ENCODE measurements around the gene UNC93B1. TPM values are rescaled to one million over a fixed set of nuclear protein-coding genes. Genes with fewer than 3 reads are reported as not detected.
A peak's percentile ranks its signal among the peaks of the same experiment; 100 is the strongest.
"Not testable (repeated sequence)": the region's sequence is repeated elsewhere in the genome, so short reads cannot be mapped to it uniquely, and the experiment has no call there.

Gene UNC93B1
- total and polyA plus RNA-seq, 11 donors, result 5.0 to 34.2 (median 6.9) TPM

GRCh38 chr11:67974746-67975145 is 29.2 kb downstream of the UNC93B1 start:
- DNase-seq; H3K4me3 ChIP-seq; intact Hi-C loops (cut with DNase I); H3K4me1 ChIP-seq; H3K27me3 ChIP-seq; ATAC-seq; H3K9me3 ChIP-seq; H3K36me3 ChIP-seq; H3K27ac ChIP-seq: not testable (repeated sequence)
- 83 to 88% (median 85%) methylated on average over 12 of the region's 12 CpGs for WGBS, 4 donors

GRCh38 chr11:67965830-67966348 is 38.0 kb downstream of the UNC93B1 start:
- WGBS, 4 donors, result 89 to 94% (median 93%) methylated on average over 19 of the region's 19 CpGs
- H3K36me3 ChIP-seq; DNase-seq; H3K27ac ChIP-seq; H3K9me3 ChIP-seq; ATAC-seq; H3K4me3 ChIP-seq; H3K4me1 ChIP-seq; intact Hi-C loops (cut with DNase I); H3K27me3 ChIP-seq: not testable (repeated sequence)

- intact Hi-C loops (cut with DNase I), result not testable (repeated sequence)
Measured at GRCh38 chr11:67964746-67965145, 39.2 kb downstream of the UNC93B1 start.

DNA sequence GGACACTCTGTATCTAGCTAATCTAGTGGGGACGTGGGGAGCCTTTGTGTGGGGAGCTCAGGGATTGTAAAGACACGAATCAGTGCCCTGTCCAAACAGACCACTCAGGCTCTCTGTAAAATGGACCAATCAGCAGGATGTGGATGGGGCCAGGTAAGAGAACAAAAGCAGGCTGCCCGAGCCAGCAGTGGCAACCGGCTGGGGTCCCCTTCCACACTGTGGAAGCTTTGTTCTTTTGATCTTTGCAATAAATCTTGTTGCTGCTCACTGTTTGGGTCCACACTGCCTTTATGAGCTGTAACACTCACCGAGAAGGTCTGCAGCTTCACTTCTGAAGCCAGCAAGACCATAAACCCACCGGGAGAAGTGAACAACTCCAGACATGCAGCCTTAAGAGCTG is 40.0 kb downstream of the UNC93B1 start:
- DNase-seq; H3K4me3 ChIP-seq; H3K4me1 ChIP-seq; H3K36me3 ChIP-seq; H3K27ac ChIP-seq; ATAC-seq; intact Hi-C loops (cut with DNase I); H3K9me3 ChIP-seq; H3K27me3 ChIP-seq: not testable (repeated sequence)
- 60 to 76% (median 71%) methylated on average over 6 of the region's 6 CpGs for WGBS, 4 donors

More at GRCh38 chr11:67964746-67965145, 39.2 kb downstream of the UNC93B1 start:
- H3K36me3 ChIP-seq, DNase-seq, H3K27me3 ChIP-seq, H3K9me3 ChIP-seq, H3K4me1 ChIP-seq, H3K4me3 ChIP-seq, H3K27ac ChIP-seq, ATAC-seq: not testable (repeated sequence)

DNA sequence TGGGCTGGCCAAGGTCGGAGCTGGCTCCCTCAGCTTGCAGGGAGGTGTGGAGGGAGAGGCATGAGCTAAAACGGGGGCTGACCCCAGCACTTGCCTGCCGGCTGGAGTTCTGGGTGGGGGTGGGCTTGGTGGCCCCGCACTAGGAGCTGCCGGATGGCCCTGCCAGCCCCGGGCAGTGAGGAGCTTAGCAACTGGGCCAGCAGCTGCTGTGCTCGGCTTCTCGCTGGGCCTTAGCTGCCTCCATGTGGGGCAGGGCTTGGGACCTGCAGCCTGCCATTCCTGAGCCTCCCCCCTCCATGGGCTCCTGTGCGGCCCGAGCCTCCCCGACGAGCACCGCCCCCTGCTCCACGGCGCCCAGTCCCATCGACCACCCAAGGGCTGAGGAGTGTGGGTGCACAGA is 40.7 kb downstream of the UNC93B1 start:
- H3K27me3 ChIP-seq; H3K9me3 ChIP-seq; H3K4me1 ChIP-seq; DNase-seq; H3K27ac ChIP-seq; ATAC-seq; H3K4me3 ChIP-seq; H3K36me3 ChIP-seq; intact Hi-C loops (cut with DNase I): not testable (repeated sequence)
- WGBS, 4 donors, result 85 to 94% (median 92%) methylated on average over 7 to 16 of the region's 16 CpGs

DNA sequence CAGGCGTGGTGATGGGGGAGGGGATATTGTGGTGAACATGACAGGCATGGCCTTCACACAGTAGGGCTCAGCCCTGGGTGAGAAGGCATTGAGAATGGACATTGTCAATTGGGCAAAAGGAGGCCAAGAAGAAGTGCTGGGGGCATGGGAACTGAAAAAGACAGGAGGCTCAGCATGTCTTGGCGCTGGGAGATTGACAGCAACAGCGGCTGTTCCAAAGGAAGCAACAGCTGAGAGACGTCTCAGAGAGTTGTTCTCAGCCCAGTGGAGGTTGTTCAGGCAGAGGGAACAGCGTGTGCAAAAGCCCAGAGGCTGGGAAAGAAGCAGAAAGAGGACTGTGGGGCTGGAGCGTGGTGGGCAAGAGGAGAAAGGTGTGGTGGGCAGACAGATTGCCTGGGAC is 47.7 kb downstream of the UNC93B1 start:
- H3K9me3 ChIP-seq; intact Hi-C loops (cut with DNase I); ATAC-seq; H3K27ac ChIP-seq; H3K36me3 ChIP-seq; H3K4me1 ChIP-seq; DNase-seq; H3K4me3 ChIP-seq: not testable (repeated sequence)
- 75 to 80% (median 78%) methylated on average over 6 of the region's 6 CpGs for WGBS, 4 donors
- H3K27me3 ChIP-seq, result peaks cover 0 to 19% (median 0%) of the 10 kb centered on the region in 9 donors

DNA sequence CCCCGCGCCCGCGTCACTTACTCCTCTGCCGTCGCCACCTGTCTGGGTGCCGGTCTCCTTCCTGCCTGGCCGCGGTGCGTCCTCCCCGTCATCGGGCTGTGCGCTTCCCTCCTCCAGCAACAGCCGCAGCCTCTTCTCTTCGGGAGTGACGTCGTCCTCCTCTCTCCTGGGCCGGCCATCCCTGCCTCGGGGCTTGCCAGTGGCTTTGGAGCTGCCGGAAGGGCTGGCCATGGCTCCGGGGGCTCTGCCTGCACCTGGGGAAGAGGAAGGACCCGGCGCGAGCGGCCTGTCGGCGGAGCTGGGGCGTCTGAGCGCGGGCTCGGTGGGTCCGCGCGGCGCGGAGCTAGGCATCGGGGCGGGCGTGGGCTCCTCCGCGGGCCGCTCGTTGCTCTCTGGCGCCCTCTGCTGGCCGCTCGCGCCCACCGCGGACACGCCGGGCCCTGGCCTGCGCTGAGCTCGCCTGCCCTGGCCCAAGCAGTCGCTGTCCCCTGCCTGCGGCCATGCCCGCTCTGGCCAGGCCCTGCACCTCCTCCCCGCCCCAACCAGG is 48.4 kb downstream of the UNC93B1 start:
- peak; percentile 61 to 90 (median 73) for DNase-seq
- intact Hi-C loops (cut with DNase I); H3K27ac ChIP-seq; H3K4me1 ChIP-seq; H3K36me3 ChIP-seq; H3K9me3 ChIP-seq: not testable (repeated sequence)
- peak in 3 of 4 donors; percentile 72 to 81 (median 81) for ATAC-seq
- Histone ChIP-seq H3K27me3 (peaks cover 0 to 19% (median 0%) of the 10 kb centered on the region in 9 donors), H3K4me3 (peak overlapping the region in 11 of 12 donors; percentile 33 to 65 (median 57))
- 0 to 1% (median 0%) methylated on average over 1 to 57 of the region's 57 CpGs for WGBS, 4 donors
- TF ChIP-seq, protein P1, sequence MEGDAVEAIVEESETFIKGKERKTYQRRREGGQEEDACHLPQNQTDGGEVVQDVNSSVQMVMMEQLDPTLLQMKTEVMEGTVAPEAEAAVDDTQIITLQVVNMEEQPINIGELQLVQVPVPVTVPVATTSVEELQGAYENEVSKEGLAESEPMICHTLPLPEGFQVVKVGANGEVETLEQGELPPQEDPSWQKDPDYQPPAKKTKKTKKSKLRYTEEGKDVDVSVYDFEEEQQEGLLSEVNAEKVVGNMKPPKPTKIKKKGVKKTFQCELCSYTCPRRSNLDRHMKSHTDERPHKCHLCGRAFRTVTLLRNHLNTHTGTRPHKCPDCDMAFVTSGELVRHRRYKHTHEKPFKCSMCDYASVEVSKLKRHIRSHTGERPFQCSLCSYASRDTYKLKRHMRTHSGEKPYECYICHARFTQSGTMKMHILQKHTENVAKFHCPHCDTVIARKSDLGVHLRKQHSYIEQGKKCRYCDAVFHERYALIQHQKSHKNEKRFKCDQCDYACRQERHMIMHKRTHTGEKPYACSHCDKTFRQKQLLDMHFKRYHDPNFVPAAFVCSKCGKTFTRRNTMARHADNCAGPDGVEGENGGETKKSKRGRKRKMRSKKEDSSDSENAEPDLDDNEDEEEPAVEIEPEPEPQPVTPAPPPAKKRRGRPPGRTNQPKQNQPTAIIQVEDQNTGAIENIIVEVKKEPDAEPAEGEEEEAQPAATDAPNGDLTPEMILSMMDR (IDR thresholded peaks at IDR 0.05), result peak; percentile 48 to 93 (median 76)

DNA sequence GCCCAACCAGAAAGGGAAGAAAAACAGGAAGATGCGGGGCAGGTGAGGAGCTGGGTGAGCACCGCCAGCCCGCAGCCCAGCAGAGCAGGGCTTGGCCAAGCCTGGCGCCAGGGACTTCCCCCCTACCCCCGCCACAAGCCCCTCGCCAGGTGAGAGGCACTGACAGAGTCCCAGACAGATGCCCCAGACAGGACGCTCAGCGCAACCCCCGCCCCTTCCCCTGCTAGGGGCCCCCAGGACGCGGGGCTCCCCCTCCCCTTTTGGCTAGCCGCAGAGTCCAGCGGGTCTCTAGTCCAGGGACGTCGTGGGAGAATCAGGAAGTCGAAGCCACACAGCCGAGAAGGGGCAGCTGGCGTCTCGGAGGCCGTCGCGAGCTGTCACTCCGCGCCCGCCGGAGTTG is 48.9 kb downstream of the UNC93B1 start:
- DNase-seq; H3K27ac ChIP-seq; H3K36me3 ChIP-seq; H3K9me3 ChIP-seq; H3K4me1 ChIP-seq; intact Hi-C loops (cut with DNase I); ATAC-seq: not testable (repeated sequence)
- Histone ChIP-seq H3K4me3 (peak overlapping the region in 11 of 12 donors; percentile 33 to 65 (median 57)), H3K27me3 (peaks cover 0 to 21% (median 0%) of the 10 kb centered on the region in 9 donors)
- WGBS, 4 donors, result 6 to 30% (median 12%) methylated on average over 3 to 26 of the region's 26 CpGs

DNA sequence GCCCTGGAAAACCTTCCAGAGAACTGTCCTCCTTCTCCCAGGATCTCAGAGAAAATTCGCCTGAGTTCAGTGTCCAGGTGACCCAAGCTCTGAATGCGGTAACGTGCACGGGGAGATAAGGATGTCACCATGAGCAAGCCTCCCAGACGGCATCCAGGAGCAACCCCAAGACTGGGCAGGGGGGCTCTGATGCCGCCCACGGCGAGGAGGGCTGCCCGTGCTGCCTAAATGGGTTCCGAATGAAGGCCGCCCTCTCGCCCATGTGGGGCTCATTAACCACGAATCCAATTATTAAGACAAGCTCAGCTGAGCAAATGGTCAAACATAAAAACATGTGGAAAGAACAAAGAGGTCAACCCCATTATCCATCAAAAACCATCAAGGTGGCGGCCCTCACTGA is 49.6 kb downstream of the UNC93B1 start:
- H3K27ac ChIP-seq; H3K9me3 ChIP-seq; H3K4me3 ChIP-seq; DNase-seq; ATAC-seq; H3K36me3 ChIP-seq; intact Hi-C loops (cut with DNase I); H3K4me1 ChIP-seq: not testable (repeated sequence)
- 86 to 94% (median 91%) methylated on average over 8 to 14 of the region's 14 CpGs for WGBS, 4 donors
- H3K27me3 ChIP-seq, result peaks cover 0 to 25% (median 0%) of the 10 kb centered on the region in 9 donors

DNA sequence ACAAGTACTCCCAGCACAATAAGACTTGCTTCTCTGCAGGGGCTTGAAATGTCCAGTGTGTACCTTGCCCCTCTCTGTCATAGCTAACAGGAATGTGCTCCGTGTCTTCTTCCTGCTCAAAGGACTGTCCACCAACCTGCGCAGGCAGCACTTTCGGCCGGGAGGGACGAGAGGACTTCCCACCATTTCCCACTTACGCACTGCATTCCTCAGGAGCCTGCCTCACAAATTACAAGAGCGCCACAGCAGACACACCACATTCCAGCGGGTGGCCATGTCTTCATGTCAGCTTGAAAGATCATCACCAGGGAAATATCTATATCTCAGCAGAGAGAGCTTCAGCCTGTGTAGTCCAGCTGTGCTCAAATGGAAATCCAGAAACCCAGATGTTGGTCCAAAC is 53.2 kb downstream of the UNC93B1 start:
- H3K9me3 ChIP-seq; H3K36me3 ChIP-seq; ATAC-seq; H3K27ac ChIP-seq; H3K4me1 ChIP-seq; DNase-seq; H3K4me3 ChIP-seq; intact Hi-C loops (cut with DNase I): not testable (repeated sequence)
- H3K27me3 ChIP-seq, result peaks cover 0 to 25% (median 0%) of the 10 kb centered on the region in 9 donors
- WGBS, 4 donors, result 50 to 53% (median 52%) methylated on average over 6 to 8 of the region's 8 CpGs
